MM.1S (cell line): ENCODE results near the gene ATOSA.
A peak's percentile ranks its signal among the peaks of the same experiment; 100 is the strongest.

Experiments used
- DNase-seq: peaks from one replicate; pipeline ENCODE4 v3.0.0-alpha.2; 2015
- H2AFZ ChIP-seq: fragments of 300-600 bp; sonication (generic); 2 replicates; pipeline ENCODE4 v1.6.0; 2016; ENCODE audit warnings: antibody characterized with exemption, low read length
- H3F3A ChIP-seq: fragments of 300-600 bp; sonication (generic); 2 replicates; pipeline ENCODE4 v1.6.1; 2016; ENCODE audit warnings: mild to moderate bottlenecking, antibody characterized with exemption, low read length, moderate library complexity, mixed read lengths; ENCODE audit not compliant: insufficient read depth
- H3K27ac ChIP-seq: fragments of 300-600 bp; sonication (generic); 2 replicates; pipeline ENCODE4 v1.5.1; 2016; ENCODE audit warnings: mild to moderate bottlenecking, low read length
- H3K27me3 ChIP-seq: fragments of 300-600 bp; sonication (generic); replicated peaks from 2 replicates; pipeline ENCODE4 v1.6.0; 2016; ENCODE audit warnings: low read length; ENCODE audit not compliant: insufficient read depth
- H3K36me3 ChIP-seq: fragments of 300-600 bp; sonication (generic); replicated peaks from 2 replicates; pipeline ENCODE4 v1.6.1; 2016; ENCODE audit warnings: mild to moderate bottlenecking, low read length, mixed read lengths; ENCODE audit not compliant: insufficient read depth
- H3K4me1 ChIP-seq: fragments of 300-600 bp; sonication (generic); 2 replicates; pipeline ENCODE4 v1.6.1; 2016; ENCODE audit warnings: low read length, mixed read lengths
- H3K4me2 ChIP-seq: fragments of 300-600 bp; sonication (generic); 2 replicates; pipeline ENCODE4 v1.6.0; 2016; ENCODE audit warnings: low read depth, low read length
- H3K4me3 ChIP-seq: fragments of 300-600 bp; sonication (generic); 2 replicates; pipeline ENCODE4 v1.5.1; 2016; ENCODE audit warnings: low read length, mixed read lengths
- H3K79me2 ChIP-seq: fragments of 300-600 bp; sonication (generic); 2 replicates; pipeline ENCODE4 v1.6.1; 2016; ENCODE audit warnings: mixed run types, low read length, mixed read lengths
- H3K9ac ChIP-seq: fragments of 300-600 bp; sonication (generic); 2 replicates; pipeline ENCODE4 v1.6.1; 2016; ENCODE audit warnings: low read length, mixed read lengths
- H3K9me2 ChIP-seq: fragments of 300-600 bp; sonication (generic); replicated peaks from 2 replicates; pipeline ENCODE4 v1.6.1; 2016; ENCODE audit warnings: mild to moderate bottlenecking, low read length, mixed read lengths; ENCODE audit not compliant: insufficient read depth
- H3K9me3 ChIP-seq: fragments of 300-600 bp; sonication (generic); replicated peaks from 2 replicates; pipeline ENCODE4 v1.6.1; 2016; ENCODE audit warnings: mild to moderate bottlenecking, low read length, mixed read lengths; ENCODE audit not compliant: insufficient read depth
- H4K20me1 ChIP-seq: fragments of 300-600 bp; sonication (generic); 2 replicates; pipeline ENCODE4 v1.6.1; 2016; ENCODE audit warnings: mild to moderate bottlenecking, low read length, moderate library complexity, mixed read lengths; ENCODE audit not compliant: insufficient read depth
- EZH2 ChIP-seq: fragments of 300-600 bp; sonication (generic); optimal IDR thresholded peaks from 2 replicates; pipeline ENCODE3; 2017; ENCODE audit warnings: low read depth, mild to moderate bottlenecking, antibody characterized with exemption, low read length, mixed read lengths
- EZH2phosphoT487 ChIP-seq: fragments of 300-600 bp; sonication (generic); IDR thresholded peaks from 2 replicates; pipeline ENCODE4 v1.6.1; 2018; ENCODE audit warnings: antibody characterized with exemption, low read length
- TF ChIP-seq, protein P1 (sequence below): fragments of 300-600 bp; sonication (generic); IDR thresholded peaks from 2 replicates; pipeline ENCODE4 v1.5.1; 2016; ENCODE audit warnings: antibody characterized with exemption, low read length, mixed read lengths

The ATOSA gene

DNA sequence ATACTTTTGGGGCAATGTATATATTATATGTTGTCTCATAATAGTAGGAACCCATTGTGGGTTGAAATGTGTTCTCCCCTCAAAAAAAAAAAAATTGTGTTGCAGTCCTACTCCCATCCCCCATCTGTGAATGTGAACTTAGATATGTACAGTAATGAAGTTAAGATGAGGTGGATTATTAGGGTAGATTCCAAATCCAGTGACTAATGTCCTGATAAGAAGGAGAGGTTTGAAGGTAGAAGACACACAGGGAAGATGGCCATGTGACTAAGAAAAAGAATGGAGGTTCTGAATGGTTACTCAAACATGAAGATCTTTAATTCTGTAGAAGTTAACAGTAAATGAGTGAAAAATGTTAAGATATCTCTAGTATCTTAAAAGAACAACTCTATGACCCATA, 3.0 kb upstream of the ATOSA start:
- no peaks in the 10 kb centered on the region for H3K9me3 ChIP-seq
- no peaks in the 10 kb centered on the region for H4K20me1 ChIP-seq
- peaks cover 55% of the 10 kb centered on the region for H3F3A ChIP-seq
- H3K27me3 ChIP-seq, result no peaks in the 10 kb centered on the region
- peak overlapping the region; percentile 38; the same call in 1 of the 2 replicates for H3K4me3 ChIP-seq
- H2AFZ ChIP-seq, result no peak overlapping the region
- TF ChIP-seq EZH2 (no peak), EZH2phosphoT487 (no peak)
- TF ChIP-seq, protein P1, sequence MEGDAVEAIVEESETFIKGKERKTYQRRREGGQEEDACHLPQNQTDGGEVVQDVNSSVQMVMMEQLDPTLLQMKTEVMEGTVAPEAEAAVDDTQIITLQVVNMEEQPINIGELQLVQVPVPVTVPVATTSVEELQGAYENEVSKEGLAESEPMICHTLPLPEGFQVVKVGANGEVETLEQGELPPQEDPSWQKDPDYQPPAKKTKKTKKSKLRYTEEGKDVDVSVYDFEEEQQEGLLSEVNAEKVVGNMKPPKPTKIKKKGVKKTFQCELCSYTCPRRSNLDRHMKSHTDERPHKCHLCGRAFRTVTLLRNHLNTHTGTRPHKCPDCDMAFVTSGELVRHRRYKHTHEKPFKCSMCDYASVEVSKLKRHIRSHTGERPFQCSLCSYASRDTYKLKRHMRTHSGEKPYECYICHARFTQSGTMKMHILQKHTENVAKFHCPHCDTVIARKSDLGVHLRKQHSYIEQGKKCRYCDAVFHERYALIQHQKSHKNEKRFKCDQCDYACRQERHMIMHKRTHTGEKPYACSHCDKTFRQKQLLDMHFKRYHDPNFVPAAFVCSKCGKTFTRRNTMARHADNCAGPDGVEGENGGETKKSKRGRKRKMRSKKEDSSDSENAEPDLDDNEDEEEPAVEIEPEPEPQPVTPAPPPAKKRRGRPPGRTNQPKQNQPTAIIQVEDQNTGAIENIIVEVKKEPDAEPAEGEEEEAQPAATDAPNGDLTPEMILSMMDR, result no peak
- peaks cover 37% of the 10 kb centered on the region for H3K79me2 ChIP-seq
- peak overlapping the region; percentile 43 for H3K9ac ChIP-seq
- H3K27ac ChIP-seq, result peak overlapping the region; percentile 94
- H3K9me2 ChIP-seq, result no peaks in the 10 kb centered on the region
- H3K4me2 ChIP-seq, result peak overlapping the region; percentile 72
- peaks cover 46% of the 10 kb centered on the region for H3K4me1 ChIP-seq
- DNase-seq, result no peak
- no peaks in the 10 kb centered on the region for H3K36me3 ChIP-seq

DNA sequence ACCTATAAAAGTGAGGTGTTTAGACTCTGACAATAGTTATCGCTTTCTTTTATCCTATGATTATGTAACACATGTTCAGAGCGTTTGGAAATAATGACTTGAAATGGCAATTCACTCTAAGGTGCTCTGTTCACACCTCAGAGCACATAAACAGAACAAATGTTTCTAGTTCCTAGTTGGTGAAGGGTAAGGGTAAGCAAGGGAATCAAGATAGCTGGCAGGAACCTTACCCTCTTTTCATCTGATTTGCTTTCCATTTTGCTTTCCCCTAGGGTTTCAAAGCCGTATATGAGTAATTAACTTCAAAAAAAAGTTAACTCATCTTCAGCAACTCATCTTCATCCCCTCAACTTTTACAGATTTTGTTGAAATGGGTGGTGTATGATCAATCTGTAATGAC, 2.3 kb upstream of the ATOSA start:
- Histone ChIP-seq H3K4me3 (no peak overlapping the region), H3K27ac (peak overlapping the region; percentile 94; the same call in 1 of the 2 replicates), H3K9me2 (no peaks in the 10 kb centered on the region), H3K9ac (0 out of 2 replicates have a peak overlapping the region, but pooled peaks have one; percentile 99), H4K20me1 (no peaks in the 10 kb centered on the region), H3K4me2 (peak overlapping the region; percentile 67), H2AFZ (no peak overlapping the region), H3K4me1 (peaks cover 46% of the 10 kb centered on the region), H3K9me3 (no peaks in the 10 kb centered on the region), H3K27me3 (no peaks in the 10 kb centered on the region), H3F3A (peaks cover 63% of the 10 kb centered on the region), H3K79me2 (peaks cover 44% of the 10 kb centered on the region), H3K36me3 (no peaks in the 10 kb centered on the region)
- TF ChIP-seq EZH2, result no peak
- TF ChIP-seq EZH2phosphoT487, result no peak
- TF ChIP-seq, protein P1, result no peak
- no peak for DNase-seq

DNA sequence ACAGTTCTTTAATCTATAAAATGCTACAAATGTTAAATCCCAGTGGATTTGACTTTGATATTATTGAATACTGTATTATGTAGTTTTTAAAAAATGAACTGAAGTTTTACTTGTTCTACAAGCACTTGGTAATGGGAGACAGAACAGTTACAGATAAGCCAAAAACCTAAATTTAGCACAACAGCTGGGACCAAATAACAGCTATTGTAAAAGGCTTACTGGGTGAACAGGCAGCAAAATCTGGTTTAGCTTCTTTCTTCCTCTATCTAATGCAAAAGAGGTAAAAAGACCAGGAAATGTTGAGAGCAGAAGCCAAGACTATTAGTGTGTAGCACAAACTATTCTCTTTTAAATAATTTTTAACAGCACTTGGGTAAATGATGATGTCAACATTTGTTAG, 1.6 kb upstream of the ATOSA start:
- peak; percentile 53 for DNase-seq
- Histone ChIP-seq H3K9me2 (no peaks in the 10 kb centered on the region), H3K4me3 (peak overlapping the region; percentile 92; the same call in 1 of the 2 replicates), H3K4me1 (peaks cover 46% of the 10 kb centered on the region), H3K79me2 (peaks cover 51% of the 10 kb centered on the region), H3K4me2 (peak overlapping the region; percentile 67), H2AFZ (no peak overlapping the region), H3K9ac (peak overlapping the region; percentile 99; the same call in 1 of the 2 replicates), H3K36me3 (no peaks in the 10 kb centered on the region), H3F3A (peaks cover 70% of the 10 kb centered on the region), H4K20me1 (no peaks in the 10 kb centered on the region), H3K9me3 (no peaks in the 10 kb centered on the region), H3K27ac (peak overlapping the region; percentile 94), H3K27me3 (no peaks in the 10 kb centered on the region)
- TF ChIP-seq, protein P1, result no peak
